GM12801 (cell line): ENCODE measurements around the gene ACAD9.

Source experiments
- CTCF ChIP-seq: IDR thresholded peaks from one replicate; pipeline ENCODE4 v1.5.1; 2011; ENCODE audit warnings: control low read depth; ENCODE audit not compliant: insufficient read length; ENCODE audit errors: extremely low read depth

Gene ACAD9

GRCh38 chr3:128878011-128878457, 1.4 kb upstream of the ACAD9 start:
- no peak for TF ChIP-seq CTCF

DNA sequence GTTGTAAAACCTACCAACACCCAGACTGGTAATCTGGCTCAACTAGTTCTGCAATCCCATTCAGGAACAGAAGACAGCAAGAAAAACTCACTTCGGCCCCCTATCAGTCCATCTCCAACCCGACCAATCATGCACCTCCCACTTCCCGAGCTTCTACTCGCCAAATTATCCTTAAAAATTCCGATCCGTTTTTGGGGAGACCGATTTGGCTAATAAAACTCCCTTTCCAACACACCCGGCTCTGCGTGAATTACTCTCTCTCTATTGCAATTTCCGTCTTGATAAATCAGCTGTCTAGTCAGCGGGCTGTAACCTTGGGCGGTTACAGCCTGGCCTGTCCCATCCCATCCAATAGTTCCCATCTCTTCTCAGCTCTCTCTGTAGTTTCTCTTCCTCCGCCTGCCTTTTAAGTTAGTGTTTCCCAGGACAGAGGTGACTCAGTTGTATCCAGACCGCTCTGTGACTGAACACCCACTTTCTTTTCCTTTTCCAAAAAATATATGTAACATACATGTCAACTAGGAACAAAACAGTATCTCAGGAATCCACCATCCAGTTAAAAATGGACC, 780 bp upstream of the ACAD9 start:
- no peak for TF ChIP-seq CTCF

GRCh38 chr3:128879991-128880390, 571 bp downstream of the ACAD9 start:
- TF ChIP-seq CTCF, result no peak

DNA sequence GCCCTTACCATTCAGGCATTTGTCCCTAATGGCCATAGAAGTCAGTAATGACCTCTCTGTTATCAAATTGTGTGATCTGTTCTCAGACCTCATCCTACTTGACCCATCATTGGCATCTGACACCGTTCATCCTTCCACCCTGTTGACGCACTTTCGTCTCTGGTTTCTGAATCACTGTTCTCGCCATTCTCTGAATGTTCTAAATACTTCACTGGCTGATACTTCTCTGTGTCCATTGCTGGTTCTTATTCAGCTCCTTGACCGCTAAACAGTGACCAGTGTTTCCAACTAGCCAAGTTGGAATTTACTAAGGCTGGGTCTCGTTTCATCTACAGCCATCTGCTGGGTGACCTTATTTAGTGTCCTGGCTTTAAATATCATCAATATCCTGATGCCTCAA, 2.2 kb downstream of the ACAD9 start:
- TF ChIP-seq CTCF, result no peak

DNA sequence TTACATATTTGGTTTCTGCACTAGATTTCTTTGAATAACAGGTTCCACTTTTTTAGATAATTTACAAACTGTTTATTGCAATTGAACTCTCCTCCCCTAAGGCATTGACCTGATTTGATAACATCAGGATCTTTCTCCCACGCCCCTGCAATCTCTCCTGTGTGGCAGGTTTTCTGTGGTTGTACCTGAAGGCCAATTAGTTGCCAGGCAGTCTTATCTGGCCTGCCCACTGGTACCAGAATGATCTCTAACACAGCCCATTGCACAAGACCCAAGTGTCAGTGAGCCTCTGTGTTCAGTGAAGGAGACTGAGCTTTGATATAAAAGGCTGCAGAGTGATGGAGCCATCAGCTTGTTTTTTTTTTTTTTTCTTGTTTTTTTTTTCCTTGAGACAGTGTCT, 3.3 kb downstream of the ACAD9 start:
- no peak for TF ChIP-seq CTCF

DNA sequence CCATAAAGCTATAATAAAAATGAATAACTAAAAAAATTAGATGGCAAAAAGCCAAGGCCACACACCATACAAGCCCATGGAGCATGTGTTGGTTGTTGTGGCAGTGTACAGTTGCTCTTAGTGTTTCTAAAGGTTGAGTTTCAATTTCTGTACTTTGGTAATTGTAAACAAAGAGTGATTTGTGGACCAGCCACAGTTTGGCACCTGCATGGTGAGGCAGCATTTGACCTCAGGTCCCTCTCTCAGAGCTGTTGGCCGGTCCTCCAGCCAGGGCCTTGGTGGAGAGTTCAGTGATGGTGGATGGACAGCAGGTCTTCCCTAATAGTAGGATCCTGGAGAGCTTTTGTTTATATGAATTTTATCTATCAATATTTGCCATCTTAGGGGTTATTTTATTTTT, 5.6 kb downstream of the ACAD9 start:
- no peak for TF ChIP-seq CTCF

GRCh38 chr3:128889139-128889894, 9.9 kb downstream of the ACAD9 start:
- no peak for TF ChIP-seq CTCF
